Ovary (tissue), 3 donors: ENCODE measurements around the gene NAV1.

Experiments
- CTCF ChIP-seq, 3 donors: fragments of 450-650 bp in 2 of 3; fragments of 200-600 bp in 1 of 3; IDR thresholded peaks; one replicate each; pipeline versions ENCODE4 v1.5.1 to v1.8.0; 2016 to 2022; ENCODE audit warnings: antibody characterized with exemption in 3 of 3, mild to moderate bottlenecking in 1 of 3
- EP300 ChIP-seq: sonication (generic); formaldehyde crosslinking; IDR thresholded peaks from one replicate; pipeline ENCODE4 v1.6.1; 2017; ENCODE audit warnings: antibody characterized with exemption
- donor health status: DM: no; HTN: no; CAD: no.

GRCh38 chr1:201555593-201555945 lies 16.6 kb downstream of the NAV1 start:
- TF ChIP-seq CTCF (IDR thresholded peaks at IDR 0.05) (no peak), EP300 (no peak)
